Tibial nerve (tissue), 4 donors: Measurements from ENCODE around the gene PRDX3. TPM values are rescaled to one million over a fixed set of nuclear protein-coding genes. Genes with fewer than 3 reads are reported as not detected.

Source experiments
- DNase-seq, 2 donors: peaks; one replicate each; pipeline ENCODE4 v3.0.0-alpha.2; 2019; ENCODE audit warnings: low spot score in 2 of 2
- H3K27ac ChIP-seq, 4 donors: fragments of 200-600 bp; sonication (generic) in 3 of 4; one replicate each; pipeline ENCODE4 v1.5.1; 2017 to 2019; ENCODE audit warnings: mild to moderate bottlenecking in 1 of 4
- H3K27me3 ChIP-seq, 2 donors: fragments of 200-600 bp; sonication (generic) in 1 of 2; one replicate each; pipeline versions ENCODE4 v1.5.1 to v1.6.0; 2017 to 2019
- H3K36me3 ChIP-seq, 3 donors: fragments of 200-600 bp; sonication (generic); one replicate each; pipeline ENCODE4 v1.5.1; 2018 to 2019
- H3K4me1 ChIP-seq, 4 donors: fragments of 200-600 bp; sonication (generic) in 3 of 4; one replicate each; pipeline ENCODE4 v1.5.1; 2017 to 2019
- H3K4me3 ChIP-seq, 4 donors: fragments of 200-600 bp; sonication (generic) in 3 of 4; one replicate each; pipeline ENCODE4 v1.5.1; 2017 to 2019; ENCODE audit warnings: mild to moderate bottlenecking in 1 of 4, moderate library complexity in 1 of 4
- H3K9me3 ChIP-seq, 4 donors: fragments of 200-600 bp; sonication (generic) in 3 of 4; one replicate each; pipeline ENCODE4 v1.5.1; 2017 to 2019
- CTCF ChIP-seq, 5 experiments: fragments of 200-600 bp in 3 of 5; fragments of 450-650 bp in 2 of 5; sonication (generic) in 3 of 5; IDR thresholded peaks; one replicate each; pipeline ENCODE4 v1.5.1; 2016 to 2019; ENCODE audit warnings: antibody characterized with exemption in 5 of 5, mild to moderate bottlenecking in 3 of 5, moderate library complexity in 2 of 5
- EP300 ChIP-seq, 2 donors: sonication (generic); formaldehyde crosslinking; IDR thresholded peaks; one replicate each; pipeline ENCODE4 v1.6.1; 2017; ENCODE audit warnings: antibody characterized with exemption in 2 of 2, mild to moderate bottlenecking in 1 of 2
- POLR2A ChIP-seq, 2 donors: fragments of 450-650 bp; IDR thresholded peaks; one replicate each; pipeline ENCODE4 v1.6.1; 2017; ENCODE audit warnings: antibody characterized with exemption in 2 of 2, mild to moderate bottlenecking in 2 of 2, moderate library complexity in 2 of 2
- WGBS, 2 donors: methylation state at CpG; one replicate each; pipeline ENCODE4 v1.1.5; 2018; 5-methylcytosine and 5-hydroxymethylcytosine counted together
- total RNA-seq, 4 donors: library from RNA; depleted of rRNA; stranded (reverse); fragments of >200 nt; gene quantifications; one replicate each; pipeline ENCODE4 v1.1.0, GENCODE V29; 2016

Gene PRDX3
- total RNA-seq, 4 donors from 2014 or later: 79.5 to 93.3 (median 84.2) TPM

GRCh38 chr10:119221666-119222065, 43.1 kb upstream of the PRDX3 start:
- Histone ChIP-seq H3K4me1 (peaks cover 0 to 83% (median 27%) of the 10 kb centered on the region in 4 donors), H3K9me3 (no peaks in the 10 kb centered on the region), H3K27ac (peak overlapping the region; percentile 27 to 78 (median 60)), H3K4me3 (no peak overlapping the region), H3K36me3 (no peaks in the 10 kb centered on the region), H3K27me3 (no peaks in the 10 kb centered on the region)
- no peak for DNase-seq
- no peak for TF ChIP-seq CTCF (IDR thresholded peaks at IDR 0.05)
- no peak for TF ChIP-seq EP300 (IDR thresholded peaks at IDR 0.05)
- TF ChIP-seq POLR2A (IDR thresholded peaks at IDR 0.05): no peak
- 94 to 100% methylated on average over 1 of the region's 1 CpG for WGBS, 2 donors

GRCh38 chr10:119221201-119221600, 42.6 kb upstream of the PRDX3 start:
- Histone ChIP-seq H3K4me1 (peaks cover 0 to 81% (median 29%) of the 10 kb centered on the region in 4 donors), H3K36me3 (no peaks in the 10 kb centered on the region), H3K27ac (peak overlapping the region in 3 of 4 donors; percentile 13 to 78 (median 70)), H3K9me3 (no peaks in the 10 kb centered on the region), H3K4me3 (no peak overlapping the region), H3K27me3 (no peaks in the 10 kb centered on the region)
- TF ChIP-seq EP300 (IDR thresholded peaks at IDR 0.05): no peak
- no peak for TF ChIP-seq CTCF (IDR thresholded peaks at IDR 0.05)
- no peak for DNase-seq
- WGBS, 2 donors: 52 to 66% methylated on average over 4 of the region's 4 CpGs

- peak overlapping the region in 2 of 4 donors; percentile 70 to 78 for H3K27ac ChIP-seq
- 73 to 83% methylated on average over 5 of the region's 5 CpGs for WGBS, 2 donors
- TF ChIP-seq POLR2A (IDR thresholded peaks at IDR 0.05) (no peak), CTCF (IDR thresholded peaks at IDR 0.05) (no peak), EP300 (IDR thresholded peaks at IDR 0.05) (no peak)
- no peaks in the 10 kb centered on the region for H3K9me3 ChIP-seq
- peaks cover 0 to 87% (median 29%) of the 10 kb centered on the region in 4 donors for H3K4me1 ChIP-seq
- no peaks in the 10 kb centered on the region for H3K27me3 ChIP-seq
- no peak for DNase-seq
- H3K36me3 ChIP-seq: no peaks in the 10 kb centered on the region
- H3K4me3 ChIP-seq: no peak overlapping the region
Observed at GRCh38 chr10:119219871-119220270, 41.3 kb upstream of the PRDX3 start.

- H3K9me3 ChIP-seq: no peaks in the 10 kb centered on the region
- peaks cover 0 to 85% (median 32%) of the 10 kb centered on the region in 4 donors for H3K4me1 ChIP-seq
- no peak overlapping the region for H3K27ac ChIP-seq
- H3K4me3 ChIP-seq: no peak overlapping the region
- TF ChIP-seq EP300 (IDR thresholded peaks at IDR 0.05) (peak in 1 of 2 donors; percentile 40), POLR2A (IDR thresholded peaks at IDR 0.05) (no peak)
- no peaks in the 10 kb centered on the region for H3K36me3 ChIP-seq
- no peak for DNase-seq
- WGBS, 2 donors: 70 to 73% methylated on average over 4 of the region's 4 CpGs
- no peaks in the 10 kb centered on the region for H3K27me3 ChIP-seq
Observed at GRCh38 chr10:119217991-119218490, 39.4 kb upstream of the PRDX3 start.

GRCh38 chr10:119217401-119217800, 38.8 kb upstream of the PRDX3 start:
- Histone ChIP-seq H3K27ac (peak overlapping the region in 2 of 4 donors; percentile 8 to 11), H3K4me3 (no peak overlapping the region), H3K4me1 (peaks cover 0 to 85% (median 30%) of the 10 kb centered on the region in 4 donors), H3K36me3 (no peaks in the 10 kb centered on the region), H3K9me3 (no peaks in the 10 kb centered on the region), H3K27me3 (no peaks in the 10 kb centered on the region)
- DNase-seq: no peak
- peak in 1 of 2 donors; percentile 11 for TF ChIP-seq EP300 (IDR thresholded peaks at IDR 0.05)
- no peak for TF ChIP-seq POLR2A (IDR thresholded peaks at IDR 0.05)
- 89 to 100% methylated on average over 8 to 9 of the region's 9 CpGs for WGBS, 2 donors

- DNase-seq: no peak
- no peaks in the 10 kb centered on the region for H3K36me3 ChIP-seq
- no peak overlapping the region for H3K4me3 ChIP-seq
- H3K27me3 ChIP-seq: no peaks in the 10 kb centered on the region
- peak overlapping the region in 2 of 4 donors; percentile 8 to 25 for H3K27ac ChIP-seq
- H3K9me3 ChIP-seq: no peaks in the 10 kb centered on the region
- WGBS, 2 donors: 71 to 73% methylated on average over 5 of the region's 5 CpGs
- no peak for TF ChIP-seq EP300 (IDR thresholded peaks at IDR 0.05)
- TF ChIP-seq POLR2A (IDR thresholded peaks at IDR 0.05): no peak
- TF ChIP-seq CTCF (IDR thresholded peaks at IDR 0.05): no peak
- H3K4me1 ChIP-seq: peaks cover 0 to 85% (median 23%) of the 10 kb centered on the region in 4 donors
Observed at GRCh38 chr10:119216127-119216526, 37.5 kb upstream of the PRDX3 start.
